Gastrocnemius medialis (tissue), 4 donors: ENCODE results near the gene SLC6A19. TPM values are rescaled to one million over a fixed set of nuclear protein-coding genes. Genes with fewer than 3 reads are reported as not detected.

Experiments used
- ATAC-seq, 2 donors: fragments of 150-250 bp; one replicate each; pipeline ENCODE4 v1.9.1; 2016
- DNase-seq, 2 donors: peaks; one replicate each; pipeline ENCODE4 v3.0.0-alpha.2; 2019
- H3K27ac ChIP-seq, 4 donors: fragments of 200-600 bp; sonication (generic); 1 replicate in 1 of 4; 2 replicates in 3 of 4; pipeline ENCODE4 v1.5.1; 2016 to 2018; ENCODE audit warnings: mild to moderate bottlenecking in 2 of 4, moderate library complexity in 1 of 4
- H3K27me3 ChIP-seq, 3 donors: fragments of 200-600 bp; sonication (generic) in 2 of 3; 1 replicate in 1 of 3; 2 replicates in 2 of 3; pipeline versions ENCODE4 v1.5.1 to v1.6.0; 2016 to 2019; ENCODE audit warnings: mild to moderate bottlenecking in 1 of 3, moderate library complexity in 1 of 3
- H3K36me3 ChIP-seq, 2 donors: fragments of 200-600 bp; sonication (generic) in 1 of 2; one replicate each; pipeline ENCODE4 v1.5.1; 2017 to 2018
- H3K4me1 ChIP-seq, 2 donors: fragments of 200-600 bp; sonication (generic) in 1 of 2; one replicate each; pipeline ENCODE4 v1.5.1; 2016 to 2017; ENCODE audit warnings: mild to moderate bottlenecking in 2 of 2
- H3K4me3 ChIP-seq, 4 donors: fragments of 200-600 bp; sonication (generic) in 3 of 4; 1 replicate in 1 of 4; 2 replicates in 3 of 4; pipeline ENCODE4 v1.5.1; 2016 to 2019; ENCODE audit warnings: mild to moderate bottlenecking in 2 of 4
- H3K9me3 ChIP-seq, 3 donors: fragments of 200-600 bp; sonication (generic) in 2 of 3; 1 replicate in 1 of 3; 2 replicates in 2 of 3; pipeline ENCODE4 v1.5.1; 2016 to 2019
- CTCF ChIP-seq, 5 experiments: fragments of 450-650 bp in 3 of 5; fragments of 200-600 bp in 2 of 5; sonication (generic) in 2 of 5; IDR thresholded peaks in 4 of 5; conservative IDR thresholded peaks in 1 of 5; 1 replicate in 4 of 5; 2 replicates in 1 of 5; pipeline ENCODE4 v1.5.1; 2016 to 2019; ENCODE audit warnings: antibody characterized with exemption in 5 of 5, mild to moderate bottlenecking in 3 of 5, moderate library complexity in 3 of 5
- POLR2A ChIP-seq, 2 donors: fragments of 450-650 bp; IDR thresholded peaks; one replicate each; pipeline ENCODE4 v1.6.1; 2017; ENCODE audit warnings: antibody characterized with exemption in 2 of 2, mild to moderate bottlenecking in 2 of 2, moderate library complexity in 2 of 2
- in situ Hi-C, 4 donors: fragments of 200-750 bp; cut with MboI; loops; one replicate each; pipeline versions ENCODE4 v1.15.0 to v1.8.0; 2017; ENCODE audit warnings: low sequenced_read_pairs in 4 of 4
- intact Hi-C: fragments of 100-400 bp; cut with DNase I; formaldehyde crosslinking; loops from one replicate; pipeline ENCODE4 v1.15.1; 2023; ENCODE audit warnings: low total_unique reads
- total RNA-seq, 4 donors: library from RNA; depleted of rRNA; stranded (reverse); fragments of >200 nt; gene quantifications; one replicate each; pipeline versions ENCODE4 v1.1.0 to v1.2.3, GENCODE V29; 2016

SLC6A19 gene
- total RNA-seq, 4 donors from 2014 or later: 0.05 TPM; not detected in 3

GRCh38 chr5:1216918-1217295 lies 15.5 kb downstream of the SLC6A19 start:
- DNase-seq: no peak
- H3K9me3 ChIP-seq: no peaks in the 10 kb centered on the region
- no peaks in the 10 kb centered on the region for H3K36me3 ChIP-seq
- peaks cover 0 to 9% (median 2%) of the 10 kb centered on the region in 3 donors for H3K27me3 ChIP-seq
- intact Hi-C loops (no loop called here), in situ Hi-C loops (no loop called here)
- no peak overlapping the region for H3K4me3 ChIP-seq
- ATAC-seq: no peak
- H3K4me1 ChIP-seq: no peaks in the 10 kb centered on the region
- TF ChIP-seq POLR2A (IDR thresholded peaks at IDR 0.05): no peak
- TF ChIP-seq CTCF (IDR thresholded peaks at IDR 0.05 in 4 of 5, conservative IDR thresholded peaks at IDR 0.05 in 1 of 5): no peak
- H3K27ac ChIP-seq: no peak overlapping the region

- in situ Hi-C loops: no loop called here
- TF ChIP-seq POLR2A (IDR thresholded peaks at IDR 0.05): no peak
- no peak for TF ChIP-seq CTCF (IDR thresholded peaks at IDR 0.05 in 4 of 5, conservative IDR thresholded peaks at IDR 0.05 in 1 of 5)
- no peak for DNase-seq
These were observed 16.3 kb downstream of the SLC6A19 start for GRCh38 chr5:1217596-1218206.

GRCh38 chr5:1218351-1219080 lies 17.1 kb downstream of the SLC6A19 start:
- peaks cover 0 to 9% (median 2%) of the 10 kb centered on the region in 3 donors for H3K27me3 ChIP-seq
- DNase-seq: no peak
- in situ Hi-C loops: no loop called here
- H3K4me1 ChIP-seq: no peaks in the 10 kb centered on the region
- no peaks in the 10 kb centered on the region for H3K9me3 ChIP-seq
- intact Hi-C loops: no loop called here
- H3K27ac ChIP-seq: no peak overlapping the region
- no peak overlapping the region for H3K4me3 ChIP-seq
- no peak for ATAC-seq
- TF ChIP-seq CTCF (IDR thresholded peaks at IDR 0.05 in 4 of 5, conservative IDR thresholded peaks at IDR 0.05 in 1 of 5): no peak
- TF ChIP-seq POLR2A (IDR thresholded peaks at IDR 0.05): no peak
- no peaks in the 10 kb centered on the region for H3K36me3 ChIP-seq

More at GRCh38 chr5:1217596-1218206, 16.3 kb downstream of the SLC6A19 start:
- Histone ChIP-seq H3K4me1 (no peaks in the 10 kb centered on the region), H3K27ac (no peak overlapping the region), H3K27me3 (peaks cover 0 to 9% (median 2%) of the 10 kb centered on the region in 3 donors), H3K36me3 (no peaks in the 10 kb centered on the region), H3K9me3 (no peaks in the 10 kb centered on the region), H3K4me3 (no peak overlapping the region)
- intact Hi-C loops: no loop called here
- no peak for ATAC-seq

- ATAC-seq (no peak), DNase-seq (no peak)
- H3K36me3 ChIP-seq: no peaks in the 10 kb centered on the region
- peaks cover 0 to 9% (median 2%) of the 10 kb centered on the region in 3 donors for H3K27me3 ChIP-seq
- no peak for TF ChIP-seq CTCF (IDR thresholded peaks at IDR 0.05 in 4 of 5, conservative IDR thresholded peaks at IDR 0.05 in 1 of 5)
- H3K27ac ChIP-seq: no peak overlapping the region
- in situ Hi-C loops: no loop called here
- H3K4me1 ChIP-seq: no peaks in the 10 kb centered on the region
- intact Hi-C loops: no loop called here
- H3K4me3 ChIP-seq: no peak overlapping the region
- no peaks in the 10 kb centered on the region for H3K9me3 ChIP-seq
These were observed 17.8 kb downstream of the SLC6A19 start for GRCh38 chr5:1219098-1219767.
